Esophagus squamous epithelium (tissue), 5 donors: ENCODE measurements around the gene ZNF57. TPM values are rescaled to one million over a fixed set of nuclear protein-coding genes. Genes with fewer than 3 reads are reported as not detected.

Experiments used
- DNase-seq: peaks from one replicate; lab custom pipeline; 2025; lab: John Stamatoyannopoulos, UW
- H3K27ac ChIP-seq, 4 donors: fragments of 200-600 bp; sonication (generic); one replicate each; pipeline ENCODE4 v1.5.1; 2016 to 2019; ENCODE audit warnings: mild to moderate bottlenecking in 1 of 4
- H3K27me3 ChIP-seq, 4 donors: fragments of 200-600 bp; sonication (generic); 1 replicate in 3 of 4; 2 replicates in 1 of 4; pipeline versions ENCODE4 v1.5.1 to v1.6.0; 2017 to 2021; ENCODE audit warnings: antibody characterized with exemption in 1 of 4
- H3K36me3 ChIP-seq, 3 donors: fragments of 200-600 bp; sonication (generic); one replicate each; pipeline ENCODE4 v1.5.1; 2016 to 2019
- H3K4me1 ChIP-seq, 3 donors: fragments of 200-600 bp; sonication (generic); one replicate each; pipeline ENCODE4 v1.5.1; 2017 to 2019
- H3K4me3 ChIP-seq, 4 donors: fragments of 200-600 bp; sonication (generic); 1 replicate in 3 of 4; 2 replicates in 1 of 4; pipeline ENCODE4 v1.5.1; 2016 to 2019; ENCODE audit warnings: mild to moderate bottlenecking in 2 of 4, moderate library complexity in 1 of 4
- H3K9me3 ChIP-seq, 3 donors: fragments of 200-600 bp; sonication (generic); one replicate each; pipeline ENCODE4 v1.5.1; 2016 to 2019
- POLR2A ChIP-seq, 4 donors: fragments of 450-650 bp; IDR thresholded peaks; one replicate each; pipeline ENCODE4 v1.6.1; 2017; ENCODE audit warnings: antibody characterized with exemption in 4 of 4, mild to moderate bottlenecking in 4 of 4, moderate library complexity in 3 of 4
- WGBS, 2 donors: methylation state at CpG; one replicate each; pipeline ENCODE4 v1.1.5; 2018; 5-methylcytosine and 5-hydroxymethylcytosine counted together
- intact Hi-C: fragments of 100-400 bp; cut with DNase I; formaldehyde crosslinking; loops from one replicate; pipeline ENCODE4 v1.15.0; 2022
- total RNA-seq, 4 donors: library from RNA; depleted of rRNA; stranded (reverse); fragments of >200 nt; gene quantifications; one replicate each; pipeline ENCODE4 v1.1.0, GENCODE V29; 2016
- TF ChIP-seq, protein P1 (sequence below), 6 experiments: fragments of 450-650 bp in 4 of 6; fragments of 200-600 bp in 2 of 6; sonication (generic) in 2 of 6; IDR thresholded peaks; one replicate each; pipeline ENCODE4 v1.5.1; 2016 to 2019; ENCODE audit warnings: antibody characterized with exemption in 6 of 6, mild to moderate bottlenecking in 4 of 6, moderate library complexity in 4 of 6
- donor health status: DM: yes; HTN: yes; CAD: no.

ZNF57 gene
- 10 to 100 TPM in 2 of 4 donors, 1 to 10 TPM in 2; 7.2 to 13.7 (median 9.8) TPM for total RNA-seq

DNA sequence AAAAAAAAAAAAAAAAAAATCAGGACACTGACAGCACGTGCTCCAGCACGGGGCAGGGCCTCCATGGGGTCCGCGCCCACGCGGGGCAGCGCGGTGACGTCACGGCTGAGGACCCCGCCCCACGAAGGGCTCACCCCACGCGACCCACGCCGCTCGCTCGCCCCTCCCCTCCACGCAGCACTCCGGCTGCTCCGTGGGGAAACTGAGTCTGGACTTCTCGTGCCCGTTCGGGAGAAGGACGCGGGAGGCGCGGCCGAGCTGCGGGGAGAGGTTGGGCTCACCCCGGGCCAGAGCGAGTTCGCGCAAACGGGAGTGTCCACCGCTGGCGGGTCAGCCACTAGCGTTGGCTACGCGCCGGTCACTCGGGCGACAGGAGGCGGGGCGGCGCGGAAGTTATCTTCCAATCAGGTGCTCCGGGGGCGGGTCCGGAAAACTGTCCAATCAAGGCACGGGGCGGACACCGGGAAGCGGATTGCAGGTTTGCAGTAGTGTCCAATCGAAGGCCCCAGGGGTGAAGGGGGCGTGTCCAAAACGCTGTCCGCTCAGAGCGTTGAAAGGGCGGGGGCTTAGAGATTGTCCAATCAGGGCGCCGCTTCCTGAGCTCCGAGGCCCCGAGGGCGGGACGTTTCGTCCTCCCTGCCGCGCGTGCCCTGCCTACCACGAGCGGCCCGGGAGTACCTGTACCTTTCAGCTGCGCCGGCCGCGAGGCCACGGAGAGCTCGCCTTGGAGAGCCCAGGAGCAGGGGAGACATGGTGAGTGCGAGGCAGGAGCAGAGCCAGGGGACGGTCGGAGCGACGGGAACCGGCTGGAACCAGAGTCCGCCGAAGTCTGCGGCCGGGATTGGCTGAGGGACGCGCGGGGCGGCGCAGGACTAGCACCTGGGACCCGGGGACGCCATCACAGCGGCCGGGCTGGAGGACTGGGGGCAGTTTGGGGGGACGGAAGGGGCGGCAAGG, at the start of gene ZNF57:
ZNF57 (plus strand) TSS at position 633 of the 957 bp plus-strand sequence; CDS start at position 751, 118 bp downstream.
- TF ChIP-seq POLR2A (IDR thresholded peaks at IDR 0.05), result peak in 2 of 4 donors; percentile 68 to 76
- TF ChIP-seq, protein P1, sequence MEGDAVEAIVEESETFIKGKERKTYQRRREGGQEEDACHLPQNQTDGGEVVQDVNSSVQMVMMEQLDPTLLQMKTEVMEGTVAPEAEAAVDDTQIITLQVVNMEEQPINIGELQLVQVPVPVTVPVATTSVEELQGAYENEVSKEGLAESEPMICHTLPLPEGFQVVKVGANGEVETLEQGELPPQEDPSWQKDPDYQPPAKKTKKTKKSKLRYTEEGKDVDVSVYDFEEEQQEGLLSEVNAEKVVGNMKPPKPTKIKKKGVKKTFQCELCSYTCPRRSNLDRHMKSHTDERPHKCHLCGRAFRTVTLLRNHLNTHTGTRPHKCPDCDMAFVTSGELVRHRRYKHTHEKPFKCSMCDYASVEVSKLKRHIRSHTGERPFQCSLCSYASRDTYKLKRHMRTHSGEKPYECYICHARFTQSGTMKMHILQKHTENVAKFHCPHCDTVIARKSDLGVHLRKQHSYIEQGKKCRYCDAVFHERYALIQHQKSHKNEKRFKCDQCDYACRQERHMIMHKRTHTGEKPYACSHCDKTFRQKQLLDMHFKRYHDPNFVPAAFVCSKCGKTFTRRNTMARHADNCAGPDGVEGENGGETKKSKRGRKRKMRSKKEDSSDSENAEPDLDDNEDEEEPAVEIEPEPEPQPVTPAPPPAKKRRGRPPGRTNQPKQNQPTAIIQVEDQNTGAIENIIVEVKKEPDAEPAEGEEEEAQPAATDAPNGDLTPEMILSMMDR (IDR thresholded peaks at IDR 0.05), result no peak
- WGBS, 2 donors, result 0 to 2% methylated on average over 15 to 27 of the region's 100 CpGs
- peaks cover 0 to 30% (median 12%) of the 10 kb centered on the region in 3 donors for H3K4me1 ChIP-seq
- peak within 1 kb of the TSS; percentile 87 to 94 (median 92) for H3K27ac ChIP-seq
- no peaks in the 10 kb centered on the region for H3K27me3 ChIP-seq
- H3K4me3 ChIP-seq, result peak within 1 kb of the TSS; percentile 67 to 93 (median 76)
- peak; percentile 96 for DNase-seq
- H3K9me3 ChIP-seq, result peaks cover 0 to 13% (median 7%) of the 10 kb centered on the region in 3 donors
- H3K36me3 ChIP-seq, result peaks cover 0 to 9% (median 0%) of the 10 kb centered on the region in 3 donors
- intact Hi-C loops, result no loop called here

DNA sequence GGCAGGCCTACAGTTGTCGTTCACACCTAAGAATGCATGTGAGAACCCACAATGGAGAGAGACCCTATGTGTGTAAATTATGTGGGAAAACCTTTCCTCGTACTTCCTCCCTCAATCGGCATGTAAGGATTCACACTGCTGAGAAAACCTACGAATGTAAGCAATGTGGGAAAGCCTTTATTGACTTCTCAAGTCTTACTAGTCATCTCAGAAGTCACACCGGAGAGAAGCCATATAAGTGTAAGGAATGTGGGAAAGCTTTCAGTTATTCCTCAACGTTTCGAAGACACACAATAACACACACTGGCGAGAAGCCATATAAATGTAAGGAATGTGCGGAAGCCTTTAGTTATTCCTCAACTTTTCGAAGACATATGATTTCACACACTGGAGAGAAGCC, 48.1 kb upstream of the ZNF57 start:
- Histone ChIP-seq H3K4me3 (peak overlapping the region in 1 of 4 donors; percentile 14), H3K27ac (no peak overlapping the region), H3K36me3 (peaks cover 17 to 70% (median 28%) of the 10 kb centered on the region in 3 donors), H3K27me3 (no peaks in the 10 kb centered on the region), H3K4me1 (no peaks in the 10 kb centered on the region), H3K9me3 (peaks cover 6 to 94% (median 60%) of the 10 kb centered on the region in 3 donors)
- no peak for TF ChIP-seq POLR2A (IDR thresholded peaks at IDR 0.05)
- TF ChIP-seq, protein P1 (IDR thresholded peaks at IDR 0.05), result no peak
- DNase-seq, result no peak
- intact Hi-C loops, result no loop called here
- 96 to 98% methylated on average over 9 to 10 of the region's 10 CpGs for WGBS, 2 donors

DNA sequence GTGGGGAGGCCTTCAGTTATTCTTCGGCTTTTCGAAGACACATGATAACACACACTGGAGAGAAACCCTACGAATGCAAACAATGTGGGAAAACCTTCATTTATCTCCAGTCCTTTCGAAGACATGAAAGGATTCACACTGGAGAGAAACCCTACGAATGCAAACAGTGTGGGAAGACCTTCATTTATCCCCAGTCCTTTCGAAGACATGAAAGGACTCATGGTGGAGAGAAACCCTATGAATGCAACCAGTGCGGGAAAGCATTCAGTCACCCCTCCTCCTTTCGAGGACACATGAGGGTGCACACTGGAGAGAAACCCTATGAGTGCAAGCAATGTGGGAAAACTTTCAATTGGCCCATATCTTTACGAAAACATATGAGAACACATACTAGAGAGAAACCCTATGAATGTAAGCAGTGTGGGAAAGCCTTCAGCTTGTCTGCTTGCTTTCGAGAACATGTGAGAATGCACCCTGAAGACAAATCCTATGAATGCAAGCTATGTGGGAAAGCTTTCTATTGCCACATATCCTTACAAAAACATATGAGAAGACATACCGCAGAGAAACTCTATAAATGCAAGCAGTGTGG, 47.6 kb upstream of the ZNF57 start:
- Histone ChIP-seq H3K4me3 (peak overlapping the region in 1 of 4 donors; percentile 14), H3K27me3 (no peaks in the 10 kb centered on the region), H3K4me1 (no peaks in the 10 kb centered on the region), H3K9me3 (peaks cover 6 to 94% (median 65%) of the 10 kb centered on the region in 3 donors), H3K36me3 (peaks cover 17 to 70% (median 28%) of the 10 kb centered on the region in 3 donors), H3K27ac (no peak overlapping the region)
- DNase-seq, result no peak
- WGBS, 2 donors, result 91 to 94% methylated on average over 11 of the region's 11 CpGs
- intact Hi-C loops, result no loop called here
- TF ChIP-seq POLR2A (IDR thresholded peaks at IDR 0.05), result no peak
- TF ChIP-seq, protein P1 (IDR thresholded peaks at IDR 0.05), result no peak

DNA sequence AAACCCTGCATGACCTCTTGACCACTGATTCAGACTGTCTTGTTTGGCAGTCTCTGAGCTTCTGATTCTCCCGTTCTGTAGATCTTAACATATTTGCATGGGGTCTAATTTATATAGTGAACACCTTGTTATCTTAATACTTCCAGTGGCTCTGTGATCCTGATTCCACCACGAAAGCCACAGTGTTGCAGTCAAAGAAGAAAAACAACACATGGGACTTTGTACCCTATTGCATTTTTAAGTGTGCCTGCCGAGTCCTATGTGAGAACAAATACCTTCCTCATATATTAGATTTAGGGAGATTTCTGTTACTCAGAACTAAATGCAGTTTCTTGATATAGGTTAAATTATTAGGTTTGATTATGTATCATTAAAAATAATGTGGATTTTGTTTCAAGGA, 45.9 kb upstream of the ZNF57 start:
- Histone ChIP-seq H3K27me3 (no peaks in the 10 kb centered on the region), H3K27ac (no peak overlapping the region), H3K36me3 (peaks cover 17 to 59% (median 28%) of the 10 kb centered on the region in 3 donors), H3K4me1 (no peaks in the 10 kb centered on the region), H3K4me3 (no peak overlapping the region), H3K9me3 (peaks cover 6 to 91% (median 56%) of the 10 kb centered on the region in 3 donors)
- TF ChIP-seq POLR2A (IDR thresholded peaks at IDR 0.05), result no peak
- TF ChIP-seq, protein P1 (IDR thresholded peaks at IDR 0.05), result no peak
- WGBS, 2 donors, result 86 to 94% methylated on average over 3 of the region's 3 CpGs
- no peak for DNase-seq
- intact Hi-C loops, result no loop called here
